Stimulated activated memory B cell treated with anti-CD40 and anti-IgM and Interleukin-4, amounts not matched to agents 10 μg/mL and 1 μg/mL and 100 μg/mL, for 72 hours (primary cell): ENCODE data around the gene TBP.
"Not testable (repeated sequence)": the region's sequence is repeated elsewhere in the genome, so short reads cannot be mapped to it uniquely, and the experiment has no call there.

Experiments
- ATAC-seq: fragments of 150-1000 bp; cut with Tn5 transposase; 2 replicates; pipeline ENCODE4 v1.10.0; 2021
- H3K27ac Mint-ChIP-seq: one replicate; pipeline ENCODE4 v1.8.0; 2022; ENCODE audit warnings: mild to moderate bottlenecking, mixed read lengths
- H3K27me3 Mint-ChIP-seq: one replicate; pipeline ENCODE4 v1.8.0; 2022; ENCODE audit warnings: mixed read lengths
- H3K36me3 Mint-ChIP-seq: one replicate; pipeline ENCODE4 v1.8.0; 2022; ENCODE audit warnings: mixed read lengths
- H3K4me1 Mint-ChIP-seq: one replicate; pipeline ENCODE4 v1.8.0; 2022; ENCODE audit warnings: mixed read lengths
- H3K4me3 Mint-ChIP-seq: one replicate; pipeline ENCODE4 v1.8.0; 2022; ENCODE audit warnings: mild to moderate bottlenecking, moderate library complexity, mixed read lengths
- H3K9me3 Mint-ChIP-seq: one replicate; pipeline ENCODE4 v1.8.0; 2022; ENCODE audit warnings: mixed read lengths

The TBP gene

DNA sequence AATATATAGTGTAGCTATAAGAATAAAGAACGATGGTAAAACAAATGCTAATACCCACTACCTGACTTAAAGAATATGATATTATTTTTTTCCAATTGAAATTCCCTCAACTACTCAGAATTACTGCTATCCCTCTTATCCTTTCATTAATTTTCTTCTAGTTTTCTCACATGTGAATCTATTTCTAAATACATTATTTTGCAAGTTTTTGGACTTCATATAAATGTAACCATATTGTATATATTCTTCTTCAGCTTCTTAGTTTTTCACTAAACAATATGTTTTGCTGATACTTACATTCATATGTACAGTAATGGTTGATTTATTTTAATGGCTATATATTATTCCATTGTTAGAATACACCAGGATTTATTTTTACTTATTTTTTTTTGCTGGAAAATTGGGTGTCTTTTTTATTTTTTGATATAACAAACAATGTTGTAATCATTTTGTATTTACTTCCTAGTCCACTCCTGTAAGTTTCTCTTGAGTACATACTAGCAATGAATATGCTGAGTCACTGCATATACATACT lies 61.9 kb downstream of the TBP start:
- not testable (repeated sequence) for H3K4me3 Mint-ChIP-seq, ATAC-seq, H3K27me3 Mint-ChIP-seq, H3K4me1 Mint-ChIP-seq, H3K9me3 Mint-ChIP-seq, H3K36me3 Mint-ChIP-seq, H3K27ac Mint-ChIP-seq
